SK-N-MC (cell line): ENCODE measurements around the gene PLA2G4E.

Source experiments
- DNase-seq: peaks from one replicate; pipeline ENCODE4 v3.0.0-alpha.2; 2011; ENCODE audit warnings: low read depth, low spot score
- H3K27ac ChIP-seq: fragments of 200-600 bp; sonication (generic); 2 replicates; pipeline ENCODE4 v1.5.1; 2016; ENCODE audit warnings: mixed run types
- H3K36me3 ChIP-seq: fragments of 200-600 bp; sonication (generic); 2 replicates; pipeline ENCODE4 v1.6.1; 2017; ENCODE audit warnings: antibody characterized with exemption, low read length, mixed read lengths; ENCODE audit not compliant: insufficient read depth
- H3K4me3 ChIP-seq: fragments of 200-600 bp; sonication (generic); 2 replicates; pipeline ENCODE4 v1.5.1; 2016
- H3K9ac ChIP-seq: fragments of 200-600 bp; sonication (generic); 2 replicates; pipeline ENCODE4 v1.8.0; 2017; ENCODE audit warnings: mixed run types, mixed read lengths; ENCODE audit not compliant: insufficient read length
- H3K9me3 ChIP-seq: fragments of 200-600 bp; sonication (generic); 2 replicates; pipeline ENCODE4 v1.6.1; 2017; ENCODE audit warnings: low read depth, mild to moderate bottlenecking, antibody characterized with exemption, low read length, moderate library complexity, mixed read lengths
- EZH2 ChIP-seq: fragments of 200-600 bp; sonication (generic); IDR thresholded peaks from one replicate; pipeline ENCODE4 v1.6.1; 2017; ENCODE audit warnings: antibody characterized with exemption
- FOXP2 ChIP-seq: optimal IDR thresholded peaks from 2 replicates; pipeline ENCODE3; 2011; ENCODE audit warnings: mild to moderate bottlenecking, moderate library complexity; ENCODE audit not compliant: insufficient read depth; ENCODE audit errors: extremely low read length, control extremely low read depth
- POLR2AphosphoS5 ChIP-seq: IDR thresholded peaks from 2 replicates; pipeline ENCODE4 v1.6.1; 2012; ENCODE audit warnings: mild to moderate bottlenecking, low read depth, low read length, borderline replicate concordance

PLA2G4E gene

GRCh38 chr15:42042602-42043400 is 22.0 kb upstream of the PLA2G4E start:
- no peaks in the 10 kb centered on the region for H3K36me3 ChIP-seq
- no peak overlapping the region for H3K9ac ChIP-seq
- no peaks in the 10 kb centered on the region for H3K9me3 ChIP-seq
- H3K27ac ChIP-seq = no peak overlapping the region
- TF ChIP-seq EZH2 (no peak), FOXP2 (no peak), POLR2AphosphoS5 (no peak)
- DNase-seq = no peak
- H3K4me3 ChIP-seq = no peak overlapping the region

GRCh38 chr15:42038401-42038800 is 17.6 kb upstream of the PLA2G4E start:
- no peak overlapping the region for H3K9ac ChIP-seq
- H3K9me3 ChIP-seq = no peaks in the 10 kb centered on the region
- TF ChIP-seq POLR2AphosphoS5 (no peak), FOXP2 (no peak), EZH2 (no peak)
- H3K36me3 ChIP-seq = no peaks in the 10 kb centered on the region
- H3K27ac ChIP-seq = no peak overlapping the region
- DNase-seq = no peak
- H3K4me3 ChIP-seq = no peak overlapping the region

- no peak overlapping the region for H3K4me3 ChIP-seq
- DNase-seq = no peak
- no peaks in the 10 kb centered on the region for H3K36me3 ChIP-seq
- H3K27ac ChIP-seq = no peak overlapping the region
- TF ChIP-seq EZH2 (no peak), FOXP2 (no peak), POLR2AphosphoS5 (no peak)
- no peak overlapping the region for H3K9ac ChIP-seq
- H3K9me3 ChIP-seq = no peaks in the 10 kb centered on the region
Measured at GRCh38 chr15:42037656-42038055, 16.8 kb upstream of the PLA2G4E start.

- Histone ChIP-seq H3K4me3 (no peak overlapping the region), H3K36me3 (no peaks in the 10 kb centered on the region), H3K27ac (no peak overlapping the region), H3K9ac (no peak overlapping the region), H3K9me3 (no peaks in the 10 kb centered on the region)
- no peak for DNase-seq
- TF ChIP-seq POLR2AphosphoS5 (no peak), EZH2 (no peak), FOXP2 (no peak)
Measured at GRCh38 chr15:42036966-42037365, 16.1 kb upstream of the PLA2G4E start.

GRCh38 chr15:42036112-42036905 is 15.5 kb upstream of the PLA2G4E start:
- DNase-seq = no peak
- no peaks in the 10 kb centered on the region for H3K36me3 ChIP-seq
- TF ChIP-seq EZH2 (no peak), FOXP2 (no peak), POLR2AphosphoS5 (no peak)
- no peak overlapping the region for H3K9ac ChIP-seq
- H3K4me3 ChIP-seq = no peak overlapping the region
- H3K27ac ChIP-seq = no peak overlapping the region
- no peaks in the 10 kb centered on the region for H3K9me3 ChIP-seq

- TF ChIP-seq POLR2AphosphoS5 = no peak
- TF ChIP-seq FOXP2 = no peak
- no peak for TF ChIP-seq EZH2
- Histone ChIP-seq H3K36me3 (no peaks in the 10 kb centered on the region), H3K9me3 (no peaks in the 10 kb centered on the region), H3K4me3 (peak overlapping the region; percentile 40), H3K9ac (no peak overlapping the region), H3K27ac (no peak overlapping the region)
- no peak for DNase-seq
Measured at GRCh38 chr15:42035435-42035761, 14.6 kb upstream of the PLA2G4E start.

GRCh38 chr15:42034628-42035434 is 14.0 kb upstream of the PLA2G4E start:
- H3K27ac ChIP-seq = no peak overlapping the region
- H3K9me3 ChIP-seq = no peaks in the 10 kb centered on the region
- peak overlapping the region; percentile 40 for H3K4me3 ChIP-seq
- DNase-seq = no peak
- no peak for TF ChIP-seq POLR2AphosphoS5
- no peak for TF ChIP-seq FOXP2
- no peak for TF ChIP-seq EZH2
- H3K36me3 ChIP-seq = no peaks in the 10 kb centered on the region
- H3K9ac ChIP-seq = no peak overlapping the region

- DNase-seq = no peak
- Histone ChIP-seq H3K27ac (no peak overlapping the region), H3K9ac (no peak overlapping the region), H3K36me3 (no peaks in the 10 kb centered on the region), H3K9me3 (no peaks in the 10 kb centered on the region), H3K4me3 (no peak overlapping the region)
- TF ChIP-seq EZH2 (no peak), POLR2AphosphoS5 (no peak), FOXP2 (no peak)
Measured at GRCh38 chr15:42033214-42033873, 12.5 kb upstream of the PLA2G4E start.
